Measurements from ENCODE around the gene SYNGR1. TPM values are rescaled to one million over a fixed set of nuclear protein-coding genes. Genes with fewer than 3 reads are reported as not detected.
A peak's percentile ranks its signal among the peaks of the same experiment; 100 is the strongest.

Gene SYNGR1
- total RNA-seq, 4 donors from 2014 or later, result 3.9 to 22.0 (median 6.8) TPM

- no peak overlapping the region for H3K27ac ChIP-seq
- peaks cover 45 to 46% of the 10 kb centered on the region in 2 donors for H3K36me3 ChIP-seq
- 91 to 96% methylated on average over 13 of the region's 13 CpGs for WGBS, 2 donors
Observed at GRCh38 chr22:39429186-39429585, 79.4 kb downstream of the SYNGR1 start.

GRCh38 chr22:39429916-39430575 lies 80.3 kb downstream of the SYNGR1 start:
- H3K27ac ChIP-seq, result peak overlapping the region in 1 of 3 donors; percentile 84
- H3K27me3 ChIP-seq, result no peaks in the 10 kb centered on the region
- H3K9me3 ChIP-seq, result no peaks in the 10 kb centered on the region
- intact Hi-C loops (cut with DNase I), result no loop called here
- WGBS, 2 donors, result 93 to 94% methylated on average over 20 to 21 of the region's 27 CpGs
- peaks cover 39 to 40% of the 10 kb centered on the region in 2 donors for H3K36me3 ChIP-seq
- peaks cover 0 to 23% of the 10 kb centered on the region in 2 donors for H3K4me1 ChIP-seq
- no peak for DNase-seq
- no peak overlapping the region for H3K4me3 ChIP-seq (replicated peaks in 1 of 3)
- TF ChIP-seq POLR2A (IDR thresholded peaks at IDR 0.05), result no peak
- TF ChIP-seq CTCF (IDR thresholded peaks at IDR 0.05), result no peak

More at GRCh38 chr22:39429186-39429585, 79.4 kb downstream of the SYNGR1 start:
- H3K4me1 ChIP-seq, result peaks cover 0 to 23% of the 10 kb centered on the region in 2 donors
- no peaks in the 10 kb centered on the region for H3K27me3 ChIP-seq
- no peak overlapping the region for H3K4me3 ChIP-seq (replicated peaks in 1 of 3)
- no peaks in the 10 kb centered on the region for H3K9me3 ChIP-seq
- no peak for DNase-seq
- TF ChIP-seq POLR2A (IDR thresholded peaks at IDR 0.05) (no peak), CTCF (IDR thresholded peaks at IDR 0.05) (no peak)
- intact Hi-C loops (cut with DNase I), result no loop called here

- WGBS, 2 donors, result 81 to 88% methylated on average over 4 to 10 of the region's 10 CpGs
- DNase-seq, result no peak
- H3K4me3 ChIP-seq (replicated peaks in 1 of 3), result no peak overlapping the region
- no peaks in the 10 kb centered on the region for H3K9me3 ChIP-seq
- H3K36me3 ChIP-seq, result peaks cover 39 to 40% of the 10 kb centered on the region in 2 donors
- H3K4me1 ChIP-seq, result peaks cover 0 to 23% of the 10 kb centered on the region in 2 donors
- intact Hi-C loops (cut with DNase I), result no loop called here
- TF ChIP-seq CTCF (IDR thresholded peaks at IDR 0.05) (no peak), POLR2A (IDR thresholded peaks at IDR 0.05) (no peak)
- H3K27ac ChIP-seq, result peak overlapping the region in 2 of 3 donors; percentile 55 to 84
- no peaks in the 10 kb centered on the region for H3K27me3 ChIP-seq
Observed at GRCh38 chr22:39430576-39431150, 80.9 kb downstream of the SYNGR1 start.

GRCh38 chr22:39431216-39431801 lies 81.5 kb downstream of the SYNGR1 start:
- H3K36me3 ChIP-seq, result peaks cover 38 to 39% of the 10 kb centered on the region in 2 donors

More at GRCh38 chr22:39431216-39431801, 81.5 kb downstream of the SYNGR1 start:
- 64 to 73% methylated on average over 11 of the region's 11 CpGs for WGBS, 2 donors
- Histone ChIP-seq H3K27me3 (no peaks in the 10 kb centered on the region), H3K27ac (peak overlapping the region; percentile 55 to 84 (median 66)), H3K9me3 (no peaks in the 10 kb centered on the region), H3K4me3 (replicated peaks in 1 of 3) (no peak overlapping the region), H3K4me1 (peaks cover 0 to 23% of the 10 kb centered on the region in 2 donors)
- intact Hi-C loops (cut with DNase I), result no loop called here
- TF ChIP-seq CTCF (IDR thresholded peaks at IDR 0.05) (no peak), POLR2A (IDR thresholded peaks at IDR 0.05) (no peak)
- DNase-seq, result no peak

Data from thyroid gland (tissue), 4 donors.